Measurements from ENCODE around the gene ERI3. TPM values are rescaled to one million over a fixed set of nuclear protein-coding genes. Genes with fewer than 3 reads are reported as not detected.

ERI3 gene
- total RNA-seq, 1 donor: 47.9 TPM

GRCh38 chr1:44351289-44351688 is 3.8 kb downstream of the ERI3 start:
- H3K4me3 ChIP-seq (ENCODE audit: low read depth, low read length): no peak overlapping the region
- TF ChIP-seq, protein P1, sequence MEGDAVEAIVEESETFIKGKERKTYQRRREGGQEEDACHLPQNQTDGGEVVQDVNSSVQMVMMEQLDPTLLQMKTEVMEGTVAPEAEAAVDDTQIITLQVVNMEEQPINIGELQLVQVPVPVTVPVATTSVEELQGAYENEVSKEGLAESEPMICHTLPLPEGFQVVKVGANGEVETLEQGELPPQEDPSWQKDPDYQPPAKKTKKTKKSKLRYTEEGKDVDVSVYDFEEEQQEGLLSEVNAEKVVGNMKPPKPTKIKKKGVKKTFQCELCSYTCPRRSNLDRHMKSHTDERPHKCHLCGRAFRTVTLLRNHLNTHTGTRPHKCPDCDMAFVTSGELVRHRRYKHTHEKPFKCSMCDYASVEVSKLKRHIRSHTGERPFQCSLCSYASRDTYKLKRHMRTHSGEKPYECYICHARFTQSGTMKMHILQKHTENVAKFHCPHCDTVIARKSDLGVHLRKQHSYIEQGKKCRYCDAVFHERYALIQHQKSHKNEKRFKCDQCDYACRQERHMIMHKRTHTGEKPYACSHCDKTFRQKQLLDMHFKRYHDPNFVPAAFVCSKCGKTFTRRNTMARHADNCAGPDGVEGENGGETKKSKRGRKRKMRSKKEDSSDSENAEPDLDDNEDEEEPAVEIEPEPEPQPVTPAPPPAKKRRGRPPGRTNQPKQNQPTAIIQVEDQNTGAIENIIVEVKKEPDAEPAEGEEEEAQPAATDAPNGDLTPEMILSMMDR (IDR thresholded peaks at IDR 0.05; ENCODE audit: insufficient read depth, low read depth, low read length): no peak
- no peak for DNase-seq (ENCODE audit: low read depth)

DNA sequence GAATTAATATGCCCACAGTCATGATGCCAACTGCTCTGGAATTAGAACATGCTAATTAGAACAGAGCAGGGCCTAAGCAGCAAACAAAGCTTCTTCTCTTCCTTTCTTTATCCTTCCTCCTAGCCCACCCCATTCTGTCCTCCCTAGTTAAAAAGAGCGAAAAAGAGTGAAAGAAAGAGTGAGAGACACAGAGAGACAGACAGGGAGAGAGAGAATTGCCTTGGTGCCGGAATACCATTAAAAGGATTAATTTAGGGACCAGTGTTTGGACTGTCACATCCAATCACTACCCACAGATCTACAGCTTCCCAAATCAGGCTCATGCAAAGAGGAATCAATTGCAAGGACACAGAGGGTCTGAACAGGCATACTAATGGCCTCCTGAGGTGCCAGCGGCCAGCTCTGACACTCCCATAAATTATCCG is 7.0 kb downstream of the ERI3 start:
- no peak for DNase-seq (ENCODE audit: low read depth)
- TF ChIP-seq, protein P1 (IDR thresholded peaks at IDR 0.05; ENCODE audit: insufficient read depth, low read depth, low read length): no peak
- H3K4me3 ChIP-seq (ENCODE audit: low read depth, low read length): no peak overlapping the region

DNA sequence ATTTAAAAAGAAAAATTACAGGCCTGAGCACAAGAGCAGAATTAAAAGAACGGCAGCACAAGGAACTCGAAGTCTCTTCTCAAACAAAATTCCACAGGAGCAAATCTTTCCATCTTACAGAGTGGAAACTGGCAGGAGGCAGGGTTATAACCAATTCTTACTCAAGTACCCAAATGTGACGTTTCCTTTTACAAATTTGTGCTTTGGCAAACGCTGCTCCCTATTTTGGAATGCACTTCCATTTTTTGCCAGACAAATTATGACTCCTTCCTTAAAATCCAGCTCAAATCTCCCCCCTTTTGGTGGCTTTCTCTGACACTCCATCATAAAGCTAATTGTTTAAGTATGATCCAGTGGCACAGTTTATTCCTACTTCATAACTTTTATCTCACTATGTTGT is 7.8 kb downstream of the ERI3 start:
- DNase-seq (ENCODE audit: low read depth): no peak
- TF ChIP-seq, protein P1 (IDR thresholded peaks at IDR 0.05; ENCODE audit: insufficient read depth, low read depth, low read length): no peak
- no peak overlapping the region for H3K4me3 ChIP-seq (ENCODE audit: low read depth, low read length)

GRCh38 chr1:44346878-44347277 is 8.2 kb downstream of the ERI3 start:
- TF ChIP-seq, protein P1 (IDR thresholded peaks at IDR 0.05; ENCODE audit: insufficient read depth, low read depth, low read length): no peak
- DNase-seq (ENCODE audit: low read depth): no peak
- H3K4me3 ChIP-seq (ENCODE audit: low read depth, low read length): no peak overlapping the region

DNA sequence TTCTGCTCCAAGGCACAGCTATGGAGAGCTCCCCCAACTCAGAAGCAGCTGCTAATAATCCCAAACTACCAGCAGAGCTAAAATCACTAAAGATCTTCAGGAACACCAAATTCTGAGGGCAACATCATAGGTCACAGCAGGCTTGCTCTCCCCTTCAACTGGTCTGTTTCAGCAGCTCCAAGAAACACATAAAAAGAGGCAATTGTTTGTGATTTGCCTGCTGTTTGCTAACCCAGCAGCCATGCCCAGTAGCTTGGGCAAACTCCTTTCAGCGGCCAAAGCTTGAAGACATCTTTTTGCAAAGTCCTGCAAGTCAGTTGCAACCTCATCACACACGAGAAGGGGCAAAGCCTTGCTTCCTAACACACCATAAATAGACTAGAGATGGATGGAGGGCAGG is 8.9 kb downstream of the ERI3 start:
- TF ChIP-seq, protein P1 (IDR thresholded peaks at IDR 0.05; ENCODE audit: insufficient read depth, low read depth, low read length): no peak
- H3K4me3 ChIP-seq (ENCODE audit: low read depth, low read length): no peak overlapping the region
- no peak for DNase-seq (ENCODE audit: low read depth)

GRCh38 chr1:44345187-44345775 is 9.8 kb downstream of the ERI3 start:
- TF ChIP-seq, protein P1 (IDR thresholded peaks at IDR 0.05; ENCODE audit: insufficient read depth, low read depth, low read length): no peak
- H3K4me3 ChIP-seq (ENCODE audit: low read depth, low read length): no peak overlapping the region
- no peak for DNase-seq (ENCODE audit: low read depth)

- TF ChIP-seq, protein P1 (IDR thresholded peaks at IDR 0.05; ENCODE audit: insufficient read depth, low read depth, low read length): no peak
- no peak for DNase-seq (ENCODE audit: low read depth)
- no peak overlapping the region for H3K4me3 ChIP-seq (ENCODE audit: low read depth, low read length)
Observed at GRCh38 chr1:44339731-44340130, 15.3 kb downstream of the ERI3 start.
